B cell (primary cell): Measurements from ENCODE around the gene RNF146.

Source experiments
- EZH2 ChIP-seq: IDR thresholded peaks from 2 replicates; pipeline ENCODE4 v1.6.1; 2012; ENCODE audit warnings: borderline replicate concordance, low read depth, mild to moderate bottlenecking, moderate library complexity, low read length; ENCODE audit not compliant: insufficient read depth, poor library complexity, severe bottlenecking
- TF ChIP-seq, protein P1 (sequence below): fragments of 200-600 bp; IDR thresholded peaks from one replicate; pipeline ENCODE4 v1.8.0; 2022; ENCODE audit warnings: antibody characterized with exemption, mild to moderate bottlenecking

DNA sequence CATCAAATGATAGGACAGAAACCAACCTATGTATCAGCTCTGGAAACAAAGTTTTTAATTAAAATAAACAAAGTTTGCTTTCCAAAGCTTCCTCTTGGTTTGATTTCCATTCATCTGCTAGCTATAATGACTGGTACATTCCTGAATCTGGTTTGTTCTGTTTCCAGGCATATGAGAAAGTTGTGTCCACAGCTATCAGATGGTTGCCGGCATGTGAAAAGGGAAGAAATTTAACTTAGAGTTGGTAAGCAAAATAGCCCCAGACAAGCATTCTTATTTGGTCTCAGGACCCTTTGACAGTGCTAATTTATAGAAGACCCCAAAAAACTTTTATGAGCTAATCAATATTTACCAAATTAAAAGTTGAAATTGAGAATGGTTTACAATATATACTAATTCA, 3.8 kb upstream of the RNF146 start:
- TF ChIP-seq, protein P1, sequence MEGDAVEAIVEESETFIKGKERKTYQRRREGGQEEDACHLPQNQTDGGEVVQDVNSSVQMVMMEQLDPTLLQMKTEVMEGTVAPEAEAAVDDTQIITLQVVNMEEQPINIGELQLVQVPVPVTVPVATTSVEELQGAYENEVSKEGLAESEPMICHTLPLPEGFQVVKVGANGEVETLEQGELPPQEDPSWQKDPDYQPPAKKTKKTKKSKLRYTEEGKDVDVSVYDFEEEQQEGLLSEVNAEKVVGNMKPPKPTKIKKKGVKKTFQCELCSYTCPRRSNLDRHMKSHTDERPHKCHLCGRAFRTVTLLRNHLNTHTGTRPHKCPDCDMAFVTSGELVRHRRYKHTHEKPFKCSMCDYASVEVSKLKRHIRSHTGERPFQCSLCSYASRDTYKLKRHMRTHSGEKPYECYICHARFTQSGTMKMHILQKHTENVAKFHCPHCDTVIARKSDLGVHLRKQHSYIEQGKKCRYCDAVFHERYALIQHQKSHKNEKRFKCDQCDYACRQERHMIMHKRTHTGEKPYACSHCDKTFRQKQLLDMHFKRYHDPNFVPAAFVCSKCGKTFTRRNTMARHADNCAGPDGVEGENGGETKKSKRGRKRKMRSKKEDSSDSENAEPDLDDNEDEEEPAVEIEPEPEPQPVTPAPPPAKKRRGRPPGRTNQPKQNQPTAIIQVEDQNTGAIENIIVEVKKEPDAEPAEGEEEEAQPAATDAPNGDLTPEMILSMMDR, result no peak
- TF ChIP-seq EZH2, result no peak
